Coronary artery (tissue), 2 donors: Measurements from ENCODE around the gene C9orf152.
"Not testable (repeated sequence)": the region's sequence is repeated elsewhere in the genome, so short reads cannot be mapped to it uniquely, and the experiment has no call there.

Experiments
- DNase-seq: peaks from one replicate; pipeline ENCODE4 v3.0.0-alpha.2; 2017; ENCODE audit warnings: low spot score
- H3K27ac ChIP-seq, 2 donors: fragments of 200-600 bp; sonication (generic); one replicate each; pipeline ENCODE4 v1.5.1; 2016 to 2019
- H3K4me3 ChIP-seq: fragments of 200-600 bp; sonication (generic); 2 replicates; pipeline ENCODE4 v1.5.1; 2016; ENCODE audit warnings: mild to moderate bottlenecking, moderate library complexity
- CTCF ChIP-seq: fragments of 200-600 bp; sonication (generic); IDR thresholded peaks from one replicate; pipeline ENCODE4 v1.5.1; 2019; ENCODE audit warnings: antibody characterized with exemption

Gene C9orf152

GRCh38 chr9:110214586-110215355 lies 6.8 kb upstream of the C9orf152 start:
- Histone ChIP-seq H3K4me3 (no peak overlapping the region), H3K27ac (no peak overlapping the region)
- TF ChIP-seq CTCF: no peak
- no peak for DNase-seq

DNA sequence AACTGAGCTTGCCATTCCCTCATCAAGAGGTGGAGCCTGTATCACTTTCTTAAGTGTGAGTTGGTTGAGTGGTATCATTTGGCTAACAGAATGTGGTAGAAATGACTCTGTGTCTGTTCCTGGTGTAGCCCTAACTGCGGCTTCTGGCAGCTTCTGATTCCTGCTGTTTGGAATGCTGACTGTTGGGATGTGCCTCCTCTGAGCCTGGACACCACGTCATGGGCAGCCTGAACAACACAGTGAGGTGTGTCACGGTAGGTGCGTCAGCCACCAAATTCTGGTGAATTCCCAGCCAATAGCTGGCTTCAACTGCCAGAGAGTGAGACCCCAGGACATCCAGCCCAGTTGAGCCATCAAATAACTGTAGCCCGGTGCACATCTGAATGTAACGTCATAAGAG lies 6.1 kb upstream of the C9orf152 start:
- H3K27ac ChIP-seq: no peak overlapping the region
- DNase-seq: no peak
- no peak for TF ChIP-seq CTCF
- no peak overlapping the region for H3K4me3 ChIP-seq

DNA sequence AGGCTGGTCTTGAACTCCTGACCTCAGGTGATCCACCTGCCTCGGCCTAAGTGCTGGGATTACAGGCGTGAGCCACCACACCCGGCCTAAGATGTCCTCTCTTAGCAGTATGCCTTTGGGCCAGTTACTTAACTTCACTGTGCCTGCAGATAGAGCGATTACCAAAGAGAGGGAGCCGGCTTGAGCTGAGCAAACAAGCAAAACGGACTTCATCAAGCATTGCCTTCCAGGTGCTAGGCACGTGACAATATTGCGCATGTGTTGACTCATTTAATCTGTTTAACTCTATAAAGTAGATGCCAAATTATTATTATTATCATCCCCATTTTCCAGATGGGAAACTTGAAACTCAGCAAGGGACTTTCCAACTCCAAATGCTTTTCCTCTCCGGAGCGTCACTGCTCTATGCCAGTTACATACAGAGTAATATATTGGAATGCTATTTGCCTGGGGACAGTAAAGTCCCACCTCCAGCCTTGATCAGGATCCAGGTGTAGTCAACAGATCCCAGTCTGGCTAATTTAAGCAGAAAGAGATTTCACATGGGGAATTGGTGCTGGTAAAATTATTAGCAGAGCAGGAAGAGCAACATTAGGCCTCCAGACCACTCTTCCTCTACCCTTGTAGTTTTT lies 5.6 kb upstream of the C9orf152 start:
- no peak overlapping the region for H3K4me3 ChIP-seq
- H3K27ac ChIP-seq: no peak overlapping the region
- no peak for TF ChIP-seq CTCF
- DNase-seq: no peak

GRCh38 chr9:110207071-110207641 lies 803 bp downstream of the C9orf152 start:
- DNase-seq: no peak
- H3K27ac ChIP-seq: no peak overlapping the region
- TF ChIP-seq CTCF: no peak
- no peak overlapping the region for H3K4me3 ChIP-seq

- DNase-seq: no peak
- Histone ChIP-seq H3K27ac (no peak overlapping the region), H3K4me3 (no peak overlapping the region)
- TF ChIP-seq CTCF: no peak
Observed at GRCh38 chr9:110206389-110206788, 1.6 kb downstream of the C9orf152 start.

GRCh38 chr9:110205612-110206011 lies 2.3 kb downstream of the C9orf152 start:
- not testable (repeated sequence) for H3K4me3 ChIP-seq, H3K27ac ChIP-seq, DNase-seq

DNA sequence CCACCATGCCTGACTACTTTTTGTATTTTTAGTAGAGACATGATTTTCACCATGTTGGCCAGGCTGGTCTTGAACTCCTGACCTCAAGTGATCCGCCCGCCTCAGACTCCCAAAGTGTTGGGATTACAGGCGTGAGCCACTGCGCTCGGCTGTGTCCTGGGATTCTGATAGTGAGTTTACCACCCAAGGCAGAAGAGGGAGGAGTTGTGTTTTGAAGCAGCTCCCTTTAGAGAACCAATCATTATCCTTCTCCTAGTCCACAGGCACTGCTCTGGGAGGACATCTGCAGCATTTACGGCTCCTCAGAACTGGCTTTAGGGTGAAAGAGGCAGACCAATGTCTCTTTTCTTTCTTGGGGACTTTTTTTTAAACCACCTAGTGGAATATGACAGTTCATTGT lies 5.7 kb downstream of the C9orf152 start:
- TF ChIP-seq CTCF: no peak
- H3K4me3 ChIP-seq: no peak overlapping the region
- DNase-seq: no peak
- H3K27ac ChIP-seq: no peak overlapping the region
